ENCODE data around the gene MAX. TPM values are rescaled to one million over a fixed set of nuclear protein-coding genes. Genes with fewer than 3 reads are reported as not detected.
"Not testable (repeated sequence)": the region's sequence is repeated elsewhere in the genome, so short reads cannot be mapped to it uniquely, and the experiment has no call there.

Gene MAX
- total RNA-seq, 1 experiment from 2014 or later, result 68.9 TPM

GRCh38 chr14:65086686-65087085 is 15.6 kb downstream of the MAX start:
- H3K79me2 ChIP-seq (ENCODE audit: low read length); POLR2A ChIA-PET (ENCODE audit: unreplicated experiment); H3K27ac ChIP-seq (ENCODE audit: low read length); H3K9me3 ChIP-seq (ENCODE audit: low read length); H3K4me3 ChIP-seq (ENCODE audit: low read length); H3K27me3 ChIP-seq (ENCODE audit: low read length); CTCF ChIA-PET; H4K20me1 ChIP-seq (ENCODE audit: low read length); BruUV-seq (replicated peaks); ATAC-seq; DNase-seq; H3K9ac ChIP-seq (ENCODE audit: low read length); intact Hi-C loops (cut with micrococcal nuclease); H3K4me2 ChIP-seq (ENCODE audit: low read length); H3K9me2 ChIP-seq (replicated peaks; ENCODE audit: low read length); H3K4me1 ChIP-seq (ENCODE audit: insufficient read depth, low read length); H3F3A ChIP-seq (ENCODE audit: low read length, unreplicated experiment); H2AFZ ChIP-seq (ENCODE audit: low read length): not testable (repeated sequence)
- peaks cover 85% of the 10 kb centered on the region for H3K36me3 ChIP-seq (ENCODE audit: low read depth, low read length)

GRCh38 chr14:65084554-65085505 is 17.5 kb downstream of the MAX start:
- H3K27me3 ChIP-seq (ENCODE audit: low read length), result no peaks in the 10 kb centered on the region
- H3K9me2 ChIP-seq (replicated peaks; ENCODE audit: low read length), result no peaks in the 10 kb centered on the region
- peaks cover 7% of the 10 kb centered on the region; the same call in 1 of the 2 replicates for H3K9me3 ChIP-seq (ENCODE audit: low read length)
- DNase-seq (no peak), ATAC-seq (no peak)
- no peak overlapping the region for H3K27ac ChIP-seq (ENCODE audit: low read length)
- BruUV-seq (replicated peaks), result no TSS peak
- ChIA-PET CTCF (no interaction called here), POLR2A (ENCODE audit: unreplicated experiment) (no interaction called here)
- H3K4me2 ChIP-seq (ENCODE audit: low read length), result no peak overlapping the region
- TF ChIP-seq EZH2phosphoT487 (IDR thresholded peaks at IDR 0.05; ENCODE audit: borderline replicate concordance, low read length) (no peak), EZH2 (IDR thresholded peaks at IDR 0.05; ENCODE audit: low read length, unreplicated experiment) (no peak), CTCF (conservative IDR thresholded peaks at IDR 0.05; ENCODE audit: low read depth, low read length) (no peak)
- no peak overlapping the region for H3K4me3 ChIP-seq (ENCODE audit: low read length)
- no peaks in the 10 kb centered on the region for H3K4me1 ChIP-seq (ENCODE audit: insufficient read depth, low read length)
- no peak overlapping the region for H2AFZ ChIP-seq (ENCODE audit: low read length)
- peaks cover 74% of the 10 kb centered on the region for H3K36me3 ChIP-seq (ENCODE audit: low read depth, low read length)
- no peak overlapping the region for H3K9ac ChIP-seq (ENCODE audit: low read length)
- peaks cover 7% of the 10 kb centered on the region; the same call in 1 of the 2 replicates for H3K79me2 ChIP-seq (ENCODE audit: low read length)
- H3F3A ChIP-seq (ENCODE audit: low read length, unreplicated experiment), result no peaks in the 10 kb centered on the region
- H4K20me1 ChIP-seq (ENCODE audit: low read length), result no peaks in the 10 kb centered on the region
- intact Hi-C loops (cut with micrococcal nuclease), result no loop called here

- Histone ChIP-seq H3F3A (ENCODE audit: low read length, unreplicated experiment) (no peaks in the 10 kb centered on the region), H3K9me3 (ENCODE audit: low read length) (peaks cover under 1% of the 10 kb centered on the region; the same call in 1 of the 2 replicates), H3K27me3 (ENCODE audit: low read length) (no peaks in the 10 kb centered on the region), H3K4me1 (ENCODE audit: insufficient read depth, low read length) (no peaks in the 10 kb centered on the region), H3K9ac (ENCODE audit: low read length) (no peak overlapping the region), H2AFZ (ENCODE audit: low read length) (no peak overlapping the region), H3K36me3 (ENCODE audit: low read depth, low read length) (peaks cover 68% of the 10 kb centered on the region), H4K20me1 (ENCODE audit: low read length) (no peaks in the 10 kb centered on the region), H3K79me2 (ENCODE audit: low read length) (peaks cover 7% of the 10 kb centered on the region; the same call in 1 of the 2 replicates), H3K27ac (ENCODE audit: low read length) (no peak overlapping the region), H3K9me2 (replicated peaks; ENCODE audit: low read length) (no peaks in the 10 kb centered on the region), H3K4me2 (ENCODE audit: low read length) (no peak overlapping the region), H3K4me3 (ENCODE audit: low read length) (no peak overlapping the region)
- DNase-seq (no peak), ATAC-seq (no peak)
- CTCF ChIA-PET, result no interaction called here
- BruUV-seq (replicated peaks), result no TSS peak
- TF ChIP-seq EZH2phosphoT487 (IDR thresholded peaks at IDR 0.05; ENCODE audit: borderline replicate concordance, low read length) (no peak), EZH2 (IDR thresholded peaks at IDR 0.05; ENCODE audit: low read length, unreplicated experiment) (no peak), CTCF (conservative IDR thresholded peaks at IDR 0.05; ENCODE audit: low read depth, low read length) (no peak)
- intact Hi-C loops (cut with micrococcal nuclease), result no loop called here
- POLR2A ChIA-PET (ENCODE audit: unreplicated experiment), result no interaction called here
Measured at GRCh38 chr14:65082930-65083329, 19.4 kb downstream of the MAX start.
